ENCODE measurements around the gene LHX3. TPM values are rescaled to one million over a fixed set of nuclear protein-coding genes. Genes with fewer than 3 reads are reported as not detected.
A peak's percentile ranks its signal among the peaks of the same experiment; 100 is the strongest.

Gene LHX3
- total RNA-seq, 4 donors from 2014 or later = not detected

- Histone ChIP-seq H3K4me1 (peaks cover 0 to 6% of the 10 kb centered on the region in 2 donors), H3K36me3 (no peaks in the 10 kb centered on the region), H3K27me3 (peaks cover 23% of the 10 kb centered on the region), H3K9me3 (no peaks in the 10 kb centered on the region), H3K27ac (no peak overlapping the region), H3K4me3 (replicated peaks in 1 of 3) (no peak overlapping the region)
- 15 to 23% methylated on average over 6 to 10 of the region's 99 CpGs for WGBS, 2 donors
- no peak for TF ChIP-seq CTCF (IDR thresholded peaks at IDR 0.05)
- no peak for TF ChIP-seq POLR2A (IDR thresholded peaks at IDR 0.05)
- intact Hi-C loops (cut with DNase I) = no loop called here
- no peak for DNase-seq
Measured at GRCh38 chr9:136202454-136203407, 2.2 kb downstream of the LHX3 start.

- intact Hi-C loops (cut with DNase I) = no loop called here
- peaks cover 32% of the 10 kb centered on the region for H3K27me3 ChIP-seq
- no peak overlapping the region for H3K27ac ChIP-seq
- H3K4me1 ChIP-seq = peaks cover 0 to 6% of the 10 kb centered on the region in 2 donors
- peak; percentile 18 to 21 for DNase-seq
- H3K9me3 ChIP-seq = no peaks in the 10 kb centered on the region
- TF ChIP-seq POLR2A (IDR thresholded peaks at IDR 0.05) = no peak
- no peak for TF ChIP-seq CTCF (IDR thresholded peaks at IDR 0.05)
- 2 to 15% methylated on average over 6 to 25 of the region's 85 CpGs for WGBS, 2 donors
- no peak overlapping the region for H3K4me3 ChIP-seq (replicated peaks in 1 of 3)
- no peaks in the 10 kb centered on the region for H3K36me3 ChIP-seq
Measured at GRCh38 chr9:136201609-136202453, 3.1 kb downstream of the LHX3 start.

DNA sequence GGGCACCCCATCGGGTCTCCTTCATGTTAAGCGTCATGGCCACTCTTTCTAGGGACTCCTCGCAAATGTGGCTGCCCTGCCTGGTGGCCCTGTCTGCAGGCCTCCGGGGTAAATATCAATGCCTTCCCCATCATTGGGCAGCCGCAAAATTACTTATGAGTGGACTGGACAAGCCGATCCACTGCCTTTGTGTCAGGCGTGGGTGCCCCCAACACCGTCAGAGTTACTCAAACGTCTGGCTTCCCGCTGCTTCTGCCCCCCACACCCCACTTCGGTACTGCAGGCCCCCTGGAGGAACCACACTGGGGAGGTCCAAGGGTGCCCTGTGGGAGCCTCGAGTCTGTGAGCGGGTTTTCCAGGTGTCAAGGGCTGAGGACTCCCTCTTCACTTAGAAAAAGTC lies 3.8 kb downstream of the LHX3 start:
- Histone ChIP-seq H3K4me3 (replicated peaks in 1 of 3) (no peak overlapping the region), H3K27ac (no peak overlapping the region), H3K27me3 (peaks cover 34% of the 10 kb centered on the region), H3K4me1 (peaks cover 0 to 6% of the 10 kb centered on the region in 2 donors), H3K9me3 (no peaks in the 10 kb centered on the region), H3K36me3 (no peaks in the 10 kb centered on the region)
- no peak for TF ChIP-seq CTCF (IDR thresholded peaks at IDR 0.05)
- no peak for TF ChIP-seq POLR2A (IDR thresholded peaks at IDR 0.05)
- intact Hi-C loops (cut with DNase I) = no loop called here
- DNase-seq = no peak
- WGBS, 2 donors = 40 to 50% methylated on average over 11 to 13 of the region's 13 CpGs

GRCh38 chr9:136200424-136200823 lies 4.5 kb downstream of the LHX3 start:
- DNase-seq = no peak

More at GRCh38 chr9:136200424-136200823, 4.5 kb downstream of the LHX3 start:
- WGBS, 2 donors = 30 to 34% methylated on average over 10 to 16 of the region's 19 CpGs
- Histone ChIP-seq H3K27ac (no peak overlapping the region), H3K27me3 (peaks cover 34% of the 10 kb centered on the region), H3K36me3 (no peaks in the 10 kb centered on the region), H3K9me3 (no peaks in the 10 kb centered on the region), H3K4me1 (peaks cover 0 to 6% of the 10 kb centered on the region in 2 donors), H3K4me3 (replicated peaks in 1 of 3) (no peak overlapping the region)
- TF ChIP-seq POLR2A (IDR thresholded peaks at IDR 0.05) (no peak), CTCF (IDR thresholded peaks at IDR 0.05) (no peak)
- intact Hi-C loops (cut with DNase I) = no loop called here
